Endodermal cell (in vitro differentiated cells): ENCODE data around the gene ZC3H12A. TPM values are rescaled to one million over a fixed set of nuclear protein-coding genes. Genes with fewer than 3 reads are reported as not detected.

Experiments
- DNase-seq: peaks from one replicate; pipeline ENCODE4 v3.0.0-alpha.2; 2017
- H3K27ac ChIP-seq: 2 replicates; pipeline ENCODE4 v1.5.1; 2013; ENCODE audit warnings: mild to moderate bottlenecking, low read depth, low read length, moderate library complexity
- H3K27me3 ChIP-seq: 2 replicates; pipeline ENCODE4 v1.6.1; 2013; ENCODE audit warnings: mild to moderate bottlenecking, low read length, moderate library complexity; ENCODE audit not compliant: insufficient read depth, control insufficient read depth, poor library complexity, severe bottlenecking
- H3K36me3 ChIP-seq: 2 replicates; pipeline ENCODE4 v1.7.0; 2013; ENCODE audit warnings: mild to moderate bottlenecking, low read length, moderate library complexity; ENCODE audit not compliant: control insufficient read depth, insufficient read depth
- H3K4me1 ChIP-seq: one replicate; pipeline ENCODE4 v1.7.0; 2013; ENCODE audit warnings: low read length; ENCODE audit not compliant: control insufficient read depth, insufficient read depth
- H3K4me3 ChIP-seq: 2 replicates; pipeline ENCODE4 v1.5.1; 2013; ENCODE audit warnings: mild to moderate bottlenecking, low read length, moderate library complexity
- H3K9ac ChIP-seq: 2 replicates; pipeline ENCODE4 v1.6.1; 2013; ENCODE audit warnings: mild to moderate bottlenecking, low read length, moderate library complexity; ENCODE audit not compliant: poor library complexity, severe bottlenecking; ENCODE audit errors: extremely low read depth
- H3K9me3 ChIP-seq: 2 replicates; pipeline ENCODE4 v1.6.1; 2013; ENCODE audit warnings: mild to moderate bottlenecking, low read length, moderate library complexity; ENCODE audit not compliant: control insufficient read depth
- H3K27ac Mint-ChIP-seq: 2 replicates; pipeline ENCODE4 v1.8.0; 2020; ENCODE audit warnings: mixed read lengths
- H3K27me3 Mint-ChIP-seq: 2 replicates; pipeline ENCODE4 v1.8.0; 2021; ENCODE audit warnings: mild to moderate bottlenecking, mixed read lengths; ENCODE audit not compliant: insufficient read depth
- H3K36me3 Mint-ChIP-seq: 2 replicates; pipeline ENCODE4 v1.8.0; 2020; ENCODE audit warnings: low read depth, mixed read lengths
- H3K4me1 Mint-ChIP-seq: 2 replicates; pipeline ENCODE4 v1.8.0; 2020; ENCODE audit warnings: mixed read lengths
- H3K4me3 Mint-ChIP-seq: 2 replicates; pipeline ENCODE4 v1.8.0; 2020; ENCODE audit warnings: mild to moderate bottlenecking, moderate library complexity, mixed read lengths
- H3K9me3 Mint-ChIP-seq: 2 replicates; pipeline ENCODE4 v1.8.0; 2020; ENCODE audit warnings: mild to moderate bottlenecking, mixed read lengths
- CTCF ChIP-seq: fragments of 200-600 bp; sonication (generic); conservative IDR thresholded peaks from 2 replicates; pipeline ENCODE4 v1.5.0; 2021; ENCODE audit warnings: antibody characterized with exemption, mild to moderate bottlenecking
- WGBS, 2 experiments: methylation state at CpG; one replicate each; pipeline versions ENCODE4 v1.1.5 to v1.1.7; 2013; ENCODE audit warnings: missing lambda C conversion rate in 2 of 2, mixed read lengths in 1 of 2; ENCODE audit not compliant: insufficient coverage in 1 of 2, insufficient read length in 1 of 2; 5-methylcytosine and 5-hydroxymethylcytosine counted together
- total RNA-seq, 2 donors: library from RNA; stranded (reverse); fragmentation: NEBNext Ultra II Directional in 1 of 2; extraction: Animal tissue kit (Norgen Biotek cat#: 25700) in 1 of 2; gene quantifications; 2 replicates in 1 of 2; 3 replicates in 1 of 2; pipeline ENCODE4 v1.2.1, GENCODE V29; 2021

The ZC3H12A gene
- total RNA-seq, 2 donors from 2014 or later = 5.5 to 5.8 TPM

- Histone ChIP-seq H3K9me3 (no peaks in the 10 kb centered on the region), H3K36me3 (no peaks in the 10 kb centered on the region), H3K27me3 (peaks cover 8% of the 10 kb centered on the region), H3K9ac (no peak overlapping the region), H3K4me1 (peaks cover 7% of the 10 kb centered on the region), H3K4me3 (no peak overlapping the region), H3K27ac (no peak overlapping the region)
- Mint-ChIP-seq H3K27ac (peak overlapping the region; percentile 68), H3K27me3 (peaks cover 26% of the 10 kb centered on the region), H3K4me3 (no peak overlapping the region), H3K36me3 (no peaks in the 10 kb centered on the region), H3K9me3 (no peaks in the 10 kb centered on the region), H3K4me1 (peaks cover 30% of the 10 kb centered on the region)
- DNase-seq = peak; percentile 70
- TF ChIP-seq CTCF = no peak
- 55 to 60% methylated on average over 2 to 4 of the region's 4 CpGs for WGBS, 2 experiments
Measured at GRCh38 chr1:37438869-37439343, 35.5 kb upstream of the ZC3H12A start.

GRCh38 chr1:37439349-37439995 lies 34.9 kb upstream of the ZC3H12A start:
- peaks cover 30% of the 10 kb centered on the region for H3K4me1 Mint-ChIP-seq
- Histone ChIP-seq H3K4me3 (no peak overlapping the region), H3K27me3 (peaks cover 8% of the 10 kb centered on the region), H3K27ac (no peak overlapping the region), H3K9me3 (no peaks in the 10 kb centered on the region), H3K4me1 (peaks cover 7% of the 10 kb centered on the region), H3K9ac (no peak overlapping the region), H3K36me3 (no peaks in the 10 kb centered on the region)
- peak overlapping the region; percentile 68 for H3K27ac Mint-ChIP-seq
- peaks cover 26% of the 10 kb centered on the region for H3K27me3 Mint-ChIP-seq
- DNase-seq = no peak
- H3K4me3 Mint-ChIP-seq = no peak overlapping the region
- H3K9me3 Mint-ChIP-seq = no peaks in the 10 kb centered on the region
- no peak for TF ChIP-seq CTCF
- 0% methylated on average over 1 of the region's 2 CpGs; no CpG with 5 or more reads in 1 of the 2 experiments for WGBS, 2 experiments
- no peaks in the 10 kb centered on the region for H3K36me3 Mint-ChIP-seq

GRCh38 chr1:37441490-37441889 lies 32.9 kb upstream of the ZC3H12A start:
- Mint-ChIP-seq H3K4me3 (no peak overlapping the region), H3K27ac (no peak overlapping the region), H3K36me3 (no peaks in the 10 kb centered on the region), H3K4me1 (peaks cover 32% of the 10 kb centered on the region), H3K27me3 (peaks cover 31% of the 10 kb centered on the region), H3K9me3 (no peaks in the 10 kb centered on the region)
- H3K27me3 ChIP-seq = peaks cover 8% of the 10 kb centered on the region
- H3K27ac ChIP-seq = no peak overlapping the region
- H3K4me1 ChIP-seq = peaks cover 7% of the 10 kb centered on the region
- H3K9me3 ChIP-seq = no peaks in the 10 kb centered on the region
- no peak for TF ChIP-seq CTCF
- H3K9ac ChIP-seq = no peak overlapping the region
- no peak overlapping the region for H3K4me3 ChIP-seq
- WGBS, 2 experiments = 89 to 90% methylated on average over 7 to 10 of the region's 10 CpGs
- no peaks in the 10 kb centered on the region for H3K36me3 ChIP-seq
- DNase-seq = no peak
